HepG2 (cell line): ENCODE measurements around the gene SAMD8. TPM values are rescaled to one million over a fixed set of nuclear protein-coding genes. Genes with fewer than 3 reads are reported as not detected.

Experiments
- BCL3 ChIP-seq: sonication (generic); formaldehyde crosslinking; IDR thresholded peaks from 2 replicates; pipeline ENCODE4 v1.5.1; 2020; ENCODE audit warnings: mild to moderate bottlenecking, missing genetic modification reagents, moderate library complexity
- BRF2 ChIP-seq: sonication (generic); formaldehyde crosslinking; IDR thresholded peaks from 2 replicates; pipeline ENCODE4 v1.8.1; 2022; ENCODE audit warnings: mild to moderate bottlenecking, missing genetic modification reagents
- CBX2 ChIP-seq, 2 experiments: fragments of 200-600 bp in 1 of 2; sonication (generic); formaldehyde crosslinking in 1 of 2; IDR thresholded peaks; 2 replicates each; pipeline versions ENCODE4 v1.7.0 to v1.8.1; 2018 to 2022; ENCODE audit warnings: low read depth in 2 of 2, low read length in 1 of 2, mild to moderate bottlenecking in 1 of 2, missing genetic modification reagents in 1 of 2
- HIC2 ChIP-seq: sonication (generic); formaldehyde crosslinking; IDR thresholded peaks from 2 replicates; pipeline ENCODE4 v1.9.0; 2022; ENCODE audit warnings: low read depth, missing genetic modification reagents
- HOMEZ ChIP-seq: IDR thresholded peaks from 2 replicates; pipeline ENCODE4 v1.6.1; 2016; ENCODE audit warnings: low read depth
- MED1 ChIP-seq: sonication (generic); formaldehyde crosslinking; IDR thresholded peaks from 2 replicates; pipeline ENCODE4 v1.4.0; 2020; ENCODE audit warnings: missing genetic modification reagents
- NFIB ChIP-seq: sonication (generic); formaldehyde crosslinking; IDR thresholded peaks from 2 replicates; pipeline ENCODE4 v1.9.0; 2021; ENCODE audit warnings: missing genetic modification reagents, mild to moderate bottlenecking, borderline replicate concordance
- REST ChIP-seq, 2 experiments: IDR thresholded peaks; 2 replicates each; pipeline ENCODE4 v1.6.1; 2011 to 2012; ENCODE audit warnings: low read length in 2 of 2, borderline replicate concordance in 1 of 2, low read depth in 1 of 2, mild to moderate bottlenecking in 1 of 2, moderate library complexity in 1 of 2
- RXRA ChIP-seq: sonication (generic); formaldehyde crosslinking; IDR thresholded peaks from 2 replicates; pipeline ENCODE4 v1.5.1; 2020; ENCODE audit warnings: missing genetic modification reagents
- SNAPC2 ChIP-seq: sonication (generic); formaldehyde crosslinking; IDR thresholded peaks from 2 replicates; pipeline ENCODE4 v1.8.1; 2022; ENCODE audit warnings: mild to moderate bottlenecking, missing genetic modification reagents
- TARDBP ChIP-seq: sonication (generic); formaldehyde crosslinking; IDR thresholded peaks from 2 replicates; pipeline ENCODE4 v1.8.0; 2022; ENCODE audit warnings: mild to moderate bottlenecking, missing genetic modification reagents
- TCF7 ChIP-seq: sonication (generic); IDR thresholded peaks from 2 replicates; pipeline ENCODE4 v1.6.1; 2016; ENCODE audit warnings: antibody characterized with exemption, low read depth
- ZBTB33 ChIP-seq: sonication (generic); formaldehyde crosslinking; IDR thresholded peaks from 2 replicates; pipeline ENCODE4 v1.4.0; 2020; ENCODE audit warnings: missing genetic modification reagents
- ZNF253 ChIP-seq: sonication (generic); formaldehyde crosslinking; IDR thresholded peaks from 2 replicates; pipeline ENCODE4 v1.8.0; 2022; ENCODE audit warnings: mild to moderate bottlenecking, missing genetic modification reagents, borderline replicate concordance
- ZNF350 ChIP-seq: sonication (generic); formaldehyde crosslinking; IDR thresholded peaks from 2 replicates; pipeline ENCODE4 v1.4.0; 2020; ENCODE audit warnings: mild to moderate bottlenecking, low read depth, missing genetic modification reagents, borderline replicate concordance
- polyA plus RNA-seq, 8 experiments: library from polyadenylated mRNA; depleted of rRNA in 3 of 8; stranded (reverse) in 7 of 8; unstranded in 1 of 8; fragments of >200 nt; fragmentation: Illumina TruSeq in 4 of 8; extraction: Trizol in 4 of 8; gene quantifications; 2 replicates each; pipeline versions ENCODE4 v1.2.1 to v1.2.3, GENCODE V29; 2011 to 2016; ENCODE audit warnings: low read depth in 4 of 8, missing spikeins in 1 of 8, mixed read lengths in 1 of 8; ENCODE audit not compliant: insufficient read depth in 1 of 8
- total RNA-seq, 5 experiments: library from RNA; depleted of rRNA; stranded (reverse); fragments of >200 nt; fragmentation: Illumina TruSeq; extraction: Trizol; gene quantifications; 2 replicates each; pipeline ENCODE4 v1.2.3, GENCODE V29; 2016; ENCODE audit warnings: low read depth in 1 of 5

Gene SAMD8
- total and polyA plus RNA-seq, 2 of the 13 experiments (the other 11 are each of a cell fraction or from before 2014, with no cell fraction given): 10.4 to 13.2 TPM

GRCh38 chr10:75210282-75211006 lies 99.0 kb downstream of the SAMD8 start, which contains the start of gene VDAC2 (continued):
- TF ChIP-seq HOMEZ (no peak), ZNF253 (CRISPR knock-in tag) (no peak), MED1 (CRISPR knock-in tag) (peak; percentile 72), HIC2 (CRISPR knock-in tag) (no peak), BCL3 (CRISPR knock-in tag) (0 out of 2 replicates have a peak, but pooled peaks have one; percentile 58), RXRA (peak; percentile 54), BRF2 (peak; percentile 72; the same call in 1 of the 2 replicates), NFIB (0 out of 2 replicates have a peak, but pooled peaks have one; percentile 35), REST (IDR thresholded peaks at IDR 0.05; ENCODE audit: borderline replicate concordance in 1 of 2, low read depth in 1 of 2, low read length in 2 of 2) (peak in 1 of 2 experiments; percentile 12; a peak in 1 of 4 replicates), TARDBP (CRISPR knock-in tag) (peak; percentile 95), TCF7 (no peak), ZBTB33 (CRISPR knock-in tag) (peak; percentile 52; the same call in 1 of the 2 replicates), SNAPC2 (CRISPR knock-in tag) (peak; percentile 59; the same call in 1 of the 2 replicates), ZNF350 (CRISPR knock-in tag) (peak; percentile 79; the same call in 1 of the 2 replicates), CBX2 (IDR thresholded peaks at IDR 0.05; ENCODE audit: low read depth, low read length) (no peak), CBX2 (CRISPR knock-in tag; IDR thresholded peaks at IDR 0.05; ENCODE audit: low read depth) (no peak)
